B cell (primary cell): ENCODE measurements around the gene VAV2. TPM values are rescaled to one million over a fixed set of nuclear protein-coding genes. Genes with fewer than 3 reads are reported as not detected.

Experiments
- ATAC-seq: fragments of 200-7000 bp; cut with Tn5 transposase; one replicate; pipeline ENCODE4 v1.10.0; 2021; ENCODE audit warnings: low read depth, mild to moderate bottlenecking, moderate number of reproducible peaks, moderate library complexity
- CTCF ChIA-PET: fragments of 350-600 bp; sonication (Branson Sonifier 250); formaldehyde crosslinking; loops from one replicate; lab custom pipeline; 2021; ENCODE audit warnings: antibody characterized with exemption, inconsistent platforms; lab: Charles Lee
- POLR2A ChIA-PET: fragments of 350-600 bp; sonication (Branson Sonifier 250); formaldehyde crosslinking; loops from one replicate; lab custom pipeline; 2021; ENCODE audit warnings: antibody characterized with exemption; lab: Charles Lee
- DNase-seq: peaks from one replicate; pipeline ENCODE4 v3.0.0; 2013
- H2AFZ ChIP-seq: 2 replicates; pipeline ENCODE4 v1.6.1; 2012; ENCODE audit warnings: mild to moderate bottlenecking, low read depth, low read length; ENCODE audit not compliant: insufficient read depth, poor library complexity, severe bottlenecking
- H3K27ac ChIP-seq, 2 donors: 1 replicate in 1 of 2; 2 replicates in 1 of 2; pipeline ENCODE4 v1.5.1; 2012 to 2013; ENCODE audit warnings: low read length in 2 of 2, mild to moderate bottlenecking in 2 of 2, moderate library complexity in 1 of 2
- H3K27me3 ChIP-seq, 4 experiments: fragments of 200-600 bp in 1 of 4; sonication (generic) in 1 of 4; replicated peaks in 1 of 4; 1 replicate in 2 of 4; 2 replicates in 2 of 4; pipeline versions ENCODE4 v1.6.1 to v1.7.0; 2013 to 2016; ENCODE audit warnings: low read length in 3 of 4, mild to moderate bottlenecking in 2 of 4, mixed read lengths in 1 of 4, moderate library complexity in 1 of 4; ENCODE audit not compliant: insufficient read depth in 4 of 4, control insufficient read depth in 3 of 4; ENCODE audit errors: control extremely low read depth in 1 of 4
- H3K36me3 ChIP-seq, 2 experiments: replicated peaks in 1 of 2; 1 replicate in 1 of 2; 2 replicates in 1 of 2; pipeline versions ENCODE4 v1.6.1 to v1.7.1; 2013; ENCODE audit warnings: low read length in 1 of 2; ENCODE audit not compliant: insufficient read depth in 2 of 2, control insufficient read depth in 1 of 2; ENCODE audit errors: control extremely low read depth in 1 of 2, extremely low read depth in 1 of 2
- H3K4me1 ChIP-seq, 2 donors: fragments of 200-600 bp in 1 of 2; sonication (generic) in 1 of 2; 1 replicate in 1 of 2; 2 replicates in 1 of 2; pipeline versions ENCODE4 v1.5.1 to v1.6.1; 2013 to 2017; ENCODE audit warnings: low read length in 2 of 2; ENCODE audit not compliant: control insufficient read depth in 2 of 2, insufficient read depth in 2 of 2
- H3K4me2 ChIP-seq: replicated peaks from 2 replicates; pipeline ENCODE3; 2012; ENCODE audit warnings: mild to moderate bottlenecking, low read depth, low read length; ENCODE audit not compliant: poor library complexity, severe bottlenecking
- H3K4me3 ChIP-seq, 5 experiments: fragments of 200-600 bp in 1 of 5; sonication (generic) in 1 of 5; 1 replicate in 3 of 5; 2 replicates in 2 of 5; pipeline versions ENCODE4 v1.5.1 to v1.7.0; 2011 to 2016; ENCODE audit warnings: low read length in 4 of 5, mild to moderate bottlenecking in 4 of 5, low read depth in 2 of 5, control low read depth in 1 of 5, moderate library complexity in 1 of 5; ENCODE audit not compliant: insufficient read depth in 1 of 5; ENCODE audit errors: control extremely low read depth in 1 of 5, extremely low read depth in 1 of 5
- H3K79me2 ChIP-seq: fragments of 200-600 bp; sonication (generic); one replicate; pipeline ENCODE4 v1.6.0; 2016; ENCODE audit warnings: low read length; ENCODE audit not compliant: control insufficient read depth, insufficient read depth
- H3K9ac ChIP-seq: fragments of 200-600 bp; sonication (generic); 2 replicates; pipeline ENCODE4 v1.6.1; 2017; ENCODE audit warnings: mild to moderate bottlenecking, low read length, moderate library complexity
- H3K9me3 ChIP-seq, 3 donors: one replicate each; pipeline versions ENCODE4 v1.6.1 to v1.7.1; 2013; ENCODE audit warnings: low read length in 2 of 3; ENCODE audit not compliant: control insufficient read depth in 2 of 3, insufficient read depth in 1 of 3; ENCODE audit errors: control extremely low read depth in 1 of 3
- H4K20me1 ChIP-seq: 2 replicates; pipeline ENCODE4 v1.6.0; 2012; ENCODE audit warnings: mild to moderate bottlenecking, low read length; ENCODE audit not compliant: insufficient read depth, control insufficient read depth, poor library complexity, severe bottlenecking
- H3K27ac Mint-ChIP-seq: one replicate; pipeline ENCODE4 v1.8.0; 2021; ENCODE audit warnings: mixed read lengths
- H3K27me3 Mint-ChIP-seq: one replicate; pipeline ENCODE4 v1.8.0; 2021; ENCODE audit warnings: mixed read lengths
- H3K4me1 Mint-ChIP-seq: one replicate; pipeline ENCODE4 v1.8.0; 2021; ENCODE audit warnings: mixed read lengths
- H3K4me3 Mint-ChIP-seq: one replicate; pipeline ENCODE4 v1.8.0; 2021; ENCODE audit warnings: mixed read lengths
- H3K9me3 Mint-ChIP-seq: one replicate; pipeline ENCODE4 v1.8.0; 2022; ENCODE audit warnings: mixed read lengths; ENCODE audit not compliant: insufficient read depth
- EZH2 ChIP-seq: IDR thresholded peaks from 2 replicates; pipeline ENCODE4 v1.6.1; 2012; ENCODE audit warnings: borderline replicate concordance, low read depth, mild to moderate bottlenecking, moderate library complexity, low read length; ENCODE audit not compliant: insufficient read depth, poor library complexity, severe bottlenecking
- WGBS: methylation state at CpG from one replicate; pipeline ENCODE4 v1.1.5; 2013; ENCODE audit warnings: missing lambda C conversion rate; ENCODE audit not compliant: insufficient coverage; 5-methylcytosine and 5-hydroxymethylcytosine counted together
- intact Hi-C: fragments of 100-400 bp; cut with micrococcal nuclease; formaldehyde crosslinking; loops from one replicate; pipeline ENCODE4 v1.10.0; 2022
- polyA plus RNA-seq: library from polyadenylated mRNA; depleted of rRNA; stranded (reverse); fragments of >200 nt; gene quantifications from 2 replicates; pipeline ENCODE4 v1.2.3, GENCODE V29; 2012
- total RNA-seq, 2 donors: library from RNA; stranded (reverse); fragments of 120-200 nt in 1 of 2; gene quantifications; 1 replicate in 1 of 2; 2 replicates in 1 of 2; pipeline versions ENCODE4 v1.2.3 to v1.2.4, GENCODE V29; 2013 to 2022
- TF ChIP-seq, protein P1 (sequence below): fragments of 200-600 bp; IDR thresholded peaks from one replicate; pipeline ENCODE4 v1.8.0; 2022; ENCODE audit warnings: antibody characterized with exemption, mild to moderate bottlenecking

The VAV2 gene
- total and polyA plus RNA-seq, 2 donors (not counting 1 experiment from before 2014, with no cell fraction given): 34.4 to 128 TPM

DNA sequence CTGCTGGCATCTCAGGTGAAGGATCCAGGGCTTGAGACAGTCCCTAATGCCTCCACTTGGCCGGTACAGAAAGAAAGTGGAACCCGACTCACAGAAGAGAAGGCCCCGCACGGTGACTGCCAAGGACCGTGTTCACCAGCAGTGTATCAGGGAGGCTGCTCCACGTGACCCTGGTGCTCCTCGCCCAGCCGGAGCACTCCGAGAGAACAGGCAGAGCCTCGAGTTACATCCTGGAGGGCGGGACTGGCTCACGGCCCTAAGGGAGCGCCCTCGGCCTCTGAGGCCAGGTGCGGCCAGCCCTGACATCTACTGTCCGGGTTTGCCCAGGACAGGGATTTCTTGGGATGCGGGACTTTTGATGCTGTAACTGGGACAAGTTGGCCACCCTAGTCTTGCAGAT lies 149.9 kb downstream of the VAV2 start:
- Histone ChIP-seq H3K79me2 (peaks cover 91% of the 10 kb centered on the region), H3K9me3 (no peaks in the 10 kb centered on the region), H3K27ac (no peak overlapping the region), H3K4me2 (no peak overlapping the region), H4K20me1 (peaks cover 93% of the 10 kb centered on the region), H2AFZ (no peak overlapping the region), H3K4me3 (no peak overlapping the region), H3K9ac (no peak overlapping the region), H3K27me3 (no peaks in the 10 kb centered on the region), H3K4me1 (peaks cover 22 to 24% of the 10 kb centered on the region in 2 donors), H3K36me3 (peaks cover 0 to 2% of the 10 kb centered on the region in 2 experiments)
- H3K9me3 Mint-ChIP-seq: no peaks in the 10 kb centered on the region
- H3K4me1 Mint-ChIP-seq: peaks cover 47% of the 10 kb centered on the region
- no peak for DNase-seq
- ATAC-seq: no peak
- no peak for TF ChIP-seq EZH2
- TF ChIP-seq, protein P1, sequence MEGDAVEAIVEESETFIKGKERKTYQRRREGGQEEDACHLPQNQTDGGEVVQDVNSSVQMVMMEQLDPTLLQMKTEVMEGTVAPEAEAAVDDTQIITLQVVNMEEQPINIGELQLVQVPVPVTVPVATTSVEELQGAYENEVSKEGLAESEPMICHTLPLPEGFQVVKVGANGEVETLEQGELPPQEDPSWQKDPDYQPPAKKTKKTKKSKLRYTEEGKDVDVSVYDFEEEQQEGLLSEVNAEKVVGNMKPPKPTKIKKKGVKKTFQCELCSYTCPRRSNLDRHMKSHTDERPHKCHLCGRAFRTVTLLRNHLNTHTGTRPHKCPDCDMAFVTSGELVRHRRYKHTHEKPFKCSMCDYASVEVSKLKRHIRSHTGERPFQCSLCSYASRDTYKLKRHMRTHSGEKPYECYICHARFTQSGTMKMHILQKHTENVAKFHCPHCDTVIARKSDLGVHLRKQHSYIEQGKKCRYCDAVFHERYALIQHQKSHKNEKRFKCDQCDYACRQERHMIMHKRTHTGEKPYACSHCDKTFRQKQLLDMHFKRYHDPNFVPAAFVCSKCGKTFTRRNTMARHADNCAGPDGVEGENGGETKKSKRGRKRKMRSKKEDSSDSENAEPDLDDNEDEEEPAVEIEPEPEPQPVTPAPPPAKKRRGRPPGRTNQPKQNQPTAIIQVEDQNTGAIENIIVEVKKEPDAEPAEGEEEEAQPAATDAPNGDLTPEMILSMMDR: no peak
- WGBS: 94% methylated on average over 17 of the region's 17 CpGs
- ChIA-PET POLR2A (no interaction called here), CTCF (no interaction called here)
- no peak overlapping the region for H3K27ac Mint-ChIP-seq
- intact Hi-C loops: no loop called here
- no peak overlapping the region for H3K4me3 Mint-ChIP-seq
- no peaks in the 10 kb centered on the region for H3K27me3 Mint-ChIP-seq

DNA sequence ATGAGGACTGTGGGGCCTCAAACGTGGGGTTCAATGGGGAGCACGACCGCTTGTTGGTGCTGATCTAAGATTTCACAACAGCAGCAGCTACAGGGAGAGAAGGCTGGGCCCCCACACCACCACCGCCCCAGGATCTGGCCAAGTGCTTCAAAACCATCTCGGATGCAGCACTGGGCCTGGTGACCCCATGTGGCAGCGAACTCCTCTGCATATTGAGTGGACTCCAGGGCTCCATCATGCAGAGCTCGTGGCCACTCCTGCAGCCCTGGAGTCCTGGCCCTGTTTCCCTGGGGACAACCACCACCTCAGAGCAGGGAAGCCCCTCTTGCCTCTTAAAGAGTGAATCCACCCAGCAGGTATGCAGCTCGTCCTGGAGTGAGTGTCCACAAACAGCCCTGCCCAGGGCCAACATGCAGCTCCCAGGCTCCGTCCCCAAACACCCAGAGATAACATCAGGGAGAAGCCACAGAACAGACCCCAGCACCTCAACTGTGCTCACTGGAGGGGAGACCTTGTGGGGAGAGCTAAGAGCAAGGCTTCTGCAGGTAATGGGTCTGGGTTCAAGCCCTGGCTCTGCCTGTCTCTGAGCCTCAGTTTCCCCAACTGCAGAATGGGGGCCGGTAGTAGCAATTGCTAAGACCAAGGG lies 150.8 kb downstream of the VAV2 start:
- DNase-seq: no peak

More for the DNA sequence above, 150.8 kb downstream of the VAV2 start:
- Mint-ChIP-seq H3K4me3 (no peak overlapping the region), H3K4me1 (peaks cover 47% of the 10 kb centered on the region), H3K9me3 (no peaks in the 10 kb centered on the region), H3K27me3 (no peaks in the 10 kb centered on the region), H3K27ac (no peak overlapping the region)
- no peak for ATAC-seq
- POLR2A ChIA-PET: no interaction called here
- H3K79me2 ChIP-seq: peaks cover 89% of the 10 kb centered on the region
- intact Hi-C loops: no loop called here
- peaks cover 0 to 4% of the 10 kb centered on the region in 2 experiments for H3K36me3 ChIP-seq
- H3K4me2 ChIP-seq: no peak overlapping the region
- peaks cover 93% of the 10 kb centered on the region for H4K20me1 ChIP-seq
- no peak overlapping the region for H3K4me3 ChIP-seq
- no peaks in the 10 kb centered on the region for H3K27me3 ChIP-seq
- H3K27ac ChIP-seq: no peak overlapping the region
- H3K4me1 ChIP-seq: peaks cover 19 to 21% of the 10 kb centered on the region in 2 donors
- no peaks in the 10 kb centered on the region for H3K9me3 ChIP-seq
- H3K9ac ChIP-seq: no peak overlapping the region
- WGBS: 89% methylated on average over 9 of the region's 10 CpGs
- TF ChIP-seq, protein P1: no peak
- no peak for TF ChIP-seq EZH2
- no peak overlapping the region for H2AFZ ChIP-seq
- CTCF ChIA-PET: interaction anchor here (1.4 kb wide), 1 partner anchor 59 kb away, joined by 5 read pairs; no protein-coding TSS in a partner anchor
